ENCODE results near the gene ALPK1. TPM values are rescaled to one million over a fixed set of nuclear protein-coding genes. Genes with fewer than 3 reads are reported as not detected.

The ALPK1 gene
- total RNA-seq, 1 experiment from 2014 or later, result 0.17 TPM

GRCh38 chr4:112418092-112418491 lies 120.9 kb downstream of the ALPK1 start:
- Mint-ChIP-seq H3K27ac (no peak overlapping the region), H3K27me3 (ENCODE audit: low read depth) (peaks cover 44% of the 10 kb centered on the region), H3K36me3 (ENCODE audit: insufficient read depth in 1 of 3, low read depth in 3 of 3) (no peaks in the 10 kb centered on the region), H3K4me1 (peaks cover 2 to 3% of the 10 kb centered on the region in 2 experiments), H3K4me3 (no peak overlapping the region), H3K9me3 (no peaks in the 10 kb centered on the region; a peak in 2 of 5 replicates)
- Histone ChIP-seq H4K5ac (ENCODE audit: insufficient read length, low read depth, low read length) (no peak overlapping the region), H4K91ac (ENCODE audit: insufficient read length, low read depth, low read length) (no peak overlapping the region), H3K23me2 (ENCODE audit: insufficient read length, low read depth, low read length, poor library complexity, severe bottlenecking) (no peaks in the 10 kb centered on the region), H2BK120ac (ENCODE audit: low read depth, low read length, poor library complexity, severe bottlenecking) (no peak overlapping the region), H3K4ac (ENCODE audit: low read depth, low read length) (no peak overlapping the region), H3K18ac (ENCODE audit: insufficient read length, low read depth, low read length) (no peak overlapping the region), H3K4me1 (ENCODE audit: insufficient read depth, low read length) (no peaks in the 10 kb centered on the region; the same call in 1 of the 2 replicates), H4K8ac (replicated peaks; ENCODE audit: insufficient read length, low read depth, low read length) (no peak overlapping the region), H3T11ph (ENCODE audit: low read length) (no peak overlapping the region), H4K20me1 (ENCODE audit: control insufficient read depth, insufficient read depth, insufficient read length) (no peaks in the 10 kb centered on the region), H3K4me2 (ENCODE audit: insufficient read depth, insufficient read length, low read length) (no peak overlapping the region), H3K9ac (ENCODE audit: extremely low read depth, insufficient read length, low read length) (no peak overlapping the region), H2AK5ac (ENCODE audit: insufficient read length, low read length) (no peak overlapping the region), H2AFZ (ENCODE audit: low read length) (no peak overlapping the region), H2BK20ac (ENCODE audit: low read depth, low read length, poor library complexity, severe bottlenecking) (no peak overlapping the region), H2BK5ac (ENCODE audit: insufficient read length, low read length) (no peak overlapping the region), H3K79me2 (ENCODE audit: insufficient read depth, low read length) (no peaks in the 10 kb centered on the region), H3K79me1 (ENCODE audit: insufficient read depth, low read depth, low read length, poor library complexity, severe bottlenecking) (no peaks in the 10 kb centered on the region), H3K14ac (ENCODE audit: insufficient read depth, low read length) (no peak overlapping the region), H3K27ac (ENCODE audit: insufficient read length, low read depth, low read length) (no peak overlapping the region), H2BK12ac (ENCODE audit: insufficient read length, low read depth, low read length) (no peak overlapping the region), H3K23ac (ENCODE audit: insufficient read length, low read depth, low read length) (no peak overlapping the region), H3K27me3 (ENCODE audit: insufficient read depth, low read length) (no peaks in the 10 kb centered on the region), H3K9me3 (ENCODE audit: control insufficient read depth, low read depth, low read length) (no peaks in the 10 kb centered on the region), H2BK15ac (ENCODE audit: low read depth, low read length) (no peak overlapping the region), H3K56ac (ENCODE audit: insufficient read length, low read depth, low read length) (no peak overlapping the region)
- DNase-seq, result peak; percentile 74
- no CpG with 5 or more reads among the region's 10 CpGs for WGBS (ENCODE audit: extremely low coverage, insufficient read length, low lambda C conversion rate)
- TF ChIP-seq CTCF (conservative IDR thresholded peaks at IDR 0.05), result peak; percentile 79

All from H9 (cell line).